ENCODE data around the gene MSMP.

MSMP gene

GRCh38 chr9:35718721-35719511 is 35.2 kb downstream of the MSMP start:
- no peak for DNase-seq (ENCODE audit: low spot score)
- peak overlapping the region; percentile 4 for H3K27ac ChIP-seq
- ChIA-PET POLR2A (ENCODE audit: low non-redundant PET) (no interaction called here), CTCF (interaction anchor here (0.9 kb wide), 1 partner anchor 71 kb away, joined by 4 read pairs; no protein-coding TSS in a partner anchor)
- TF ChIP-seq CTCF (conservative IDR thresholded peaks at IDR 0.05; ENCODE audit: low read depth) = no peak

- no peak for DNase-seq (ENCODE audit: low spot score)
- ChIA-PET POLR2A (ENCODE audit: low non-redundant PET) (no interaction called here), CTCF (no interaction called here)
- TF ChIP-seq CTCF (conservative IDR thresholded peaks at IDR 0.05; ENCODE audit: low read depth) = no peak
- H3K27ac ChIP-seq = 0 out of 2 replicates have a peak overlapping the region, but pooled peaks have one; percentile 0
Observed at GRCh38 chr9:35717132-35717870, 36.8 kb downstream of the MSMP start.

GRCh38 chr9:35716230-35716629 is 37.8 kb downstream of the MSMP start:
- no peak overlapping the region for H3K27ac ChIP-seq
- TF ChIP-seq CTCF (conservative IDR thresholded peaks at IDR 0.05; ENCODE audit: low read depth) = no peak
- CTCF ChIA-PET = no interaction called here
- POLR2A ChIA-PET (ENCODE audit: low non-redundant PET) = interaction anchor here (1.1 kb wide), 1 partner anchor 54 kb away, joined by 3 read pairs; no protein-coding TSS in a partner anchor
- DNase-seq (ENCODE audit: low spot score) = no peak

GRCh38 chr9:35714579-35715252 is 39.4 kb downstream of the MSMP start:
- no peak for DNase-seq (ENCODE audit: low spot score)
- TF ChIP-seq CTCF (conservative IDR thresholded peaks at IDR 0.05; ENCODE audit: low read depth) = no peak
- POLR2A ChIA-PET (ENCODE audit: low non-redundant PET) = no interaction called here
- peak overlapping the region; percentile 4; the same call in 1 of the 2 replicates for H3K27ac ChIP-seq
- CTCF ChIA-PET = interaction anchor here (0.5 to 1.4 kb wide), 3 partner anchors 18 to 1017 kb away, joined by 3 to 6 read pairs (median 3); no protein-coding TSS in a partner anchor

- no peak for DNase-seq (ENCODE audit: low spot score)
- ChIA-PET POLR2A (ENCODE audit: low non-redundant PET) (no interaction called here), CTCF (interaction anchor here (0.5 to 1.4 kb wide), 2 partner anchors 18 to 1018 kb away, joined by 3 to 6 read pairs; no protein-coding TSS in a partner anchor)
- peak overlapping the region; percentile 4; the same call in 1 of the 2 replicates for H3K27ac ChIP-seq
- no peak for TF ChIP-seq CTCF (conservative IDR thresholded peaks at IDR 0.05; ENCODE audit: low read depth)
Observed at GRCh38 chr9:35714123-35714522, 40.0 kb downstream of the MSMP start.

- CTCF ChIA-PET = interaction anchor here (1.4 kb wide), 1 partner anchor 17 kb away, joined by 6 read pairs; no protein-coding TSS in a partner anchor
- TF ChIP-seq CTCF (conservative IDR thresholded peaks at IDR 0.05; ENCODE audit: low read depth) = no peak
- DNase-seq (ENCODE audit: low spot score) = no peak
- H3K27ac ChIP-seq = no peak overlapping the region
- POLR2A ChIA-PET (ENCODE audit: low non-redundant PET) = no interaction called here
Observed at GRCh38 chr9:35713578-35713977, 40.5 kb downstream of the MSMP start.

Data from RWPE1 (cell line).